ENCODE measurements around the gene C1QTNF6.

Gene C1QTNF6

GRCh38 chr22:37164505-37164887 is 23.6 kb downstream of the C1QTNF6 start (continued):
- no peak for TF ChIP-seq CREB5 (CRISPR knock-in tag; IDR thresholded peaks at IDR 0.05; ENCODE audit: low read depth)
- no peak for TF ChIP-seq ZNF8 (CRISPR knock-in tag; IDR thresholded peaks at IDR 0.05)
- TF ChIP-seq POU6F1 (CRISPR knock-in tag; IDR thresholded peaks at IDR 0.05; ENCODE audit: borderline replicate concordance, low read depth), result no peak
- no peak for TF ChIP-seq ZNF70 (CRISPR knock-in tag; IDR thresholded peaks at IDR 0.05)
- TF ChIP-seq TCF4 (CRISPR knock-in tag; IDR thresholded peaks at IDR 0.05; ENCODE audit: borderline replicate concordance), result no peak
- TF ChIP-seq ZFP3 (CRISPR knock-in tag; IDR thresholded peaks at IDR 0.05), result no peak
- no peak for TF ChIP-seq ZNF565 (CRISPR knock-in tag; conservative IDR thresholded peaks at IDR 0.05; ENCODE audit: low read depth)
- TF ChIP-seq TOX (CRISPR knock-in tag; IDR thresholded peaks at IDR 0.05; ENCODE audit: borderline replicate concordance), result no peak

GRCh38 chr22:37163575-37164504 is 24.2 kb downstream of the C1QTNF6 start:
- no peak for TF ChIP-seq ARNTL (CRISPR knock-in tag; IDR thresholded peaks at IDR 0.05; ENCODE audit: borderline replicate concordance, low read depth)
- TF ChIP-seq CSDC2 (CRISPR knock-in tag; IDR thresholded peaks at IDR 0.05), result no peak
- TF ChIP-seq ZC3H10 (CRISPR knock-in tag; IDR thresholded peaks at IDR 0.05), result no peak
- no peak for TF ChIP-seq PPARA (CRISPR knock-in tag; IDR thresholded peaks at IDR 0.05; ENCODE audit: borderline replicate concordance)
- no peak for TF ChIP-seq ZFP3 (CRISPR knock-in tag; IDR thresholded peaks at IDR 0.05)
- no peak for TF ChIP-seq ISL1 (CRISPR knock-in tag; IDR thresholded peaks at IDR 0.05)
- no peak for ATAC-seq

GRCh38 chr22:37163096-37163489 is 25.0 kb downstream of the C1QTNF6 start:
- TF ChIP-seq OSR1 (CRISPR knock-in tag; IDR thresholded peaks at IDR 0.05), result no peak
- TF ChIP-seq TOX (CRISPR knock-in tag; IDR thresholded peaks at IDR 0.05; ENCODE audit: borderline replicate concordance), result no peak
- TF ChIP-seq ARNTL (CRISPR knock-in tag; IDR thresholded peaks at IDR 0.05; ENCODE audit: borderline replicate concordance, low read depth), result no peak
- TF ChIP-seq ZNF8 (CRISPR knock-in tag; IDR thresholded peaks at IDR 0.05), result no peak
- no peak for TF ChIP-seq ZNF70 (CRISPR knock-in tag; IDR thresholded peaks at IDR 0.05)
- no peak for TF ChIP-seq CSRNP3 (CRISPR knock-in tag; IDR thresholded peaks at IDR 0.05)
- no peak for TF ChIP-seq PPARA (CRISPR knock-in tag; IDR thresholded peaks at IDR 0.05; ENCODE audit: borderline replicate concordance)
- TF ChIP-seq RARB (CRISPR knock-in tag; IDR thresholded peaks at IDR 0.05), result no peak
- ATAC-seq, result no peak

GRCh38 chr22:37162221-37163095 is 25.6 kb downstream of the C1QTNF6 start:
- no peak for ATAC-seq
- no peak for TF ChIP-seq ARNTL (CRISPR knock-in tag; IDR thresholded peaks at IDR 0.05; ENCODE audit: borderline replicate concordance, low read depth)
- no peak for TF ChIP-seq TCF4 (CRISPR knock-in tag; IDR thresholded peaks at IDR 0.05; ENCODE audit: borderline replicate concordance)
- no peak for TF ChIP-seq CREB5 (CRISPR knock-in tag; IDR thresholded peaks at IDR 0.05; ENCODE audit: low read depth)
- TF ChIP-seq CSDC2 (CRISPR knock-in tag; IDR thresholded peaks at IDR 0.05), result no peak
- no peak for TF ChIP-seq POU6F1 (CRISPR knock-in tag; IDR thresholded peaks at IDR 0.05; ENCODE audit: borderline replicate concordance, low read depth)
- TF ChIP-seq ZC3H10 (CRISPR knock-in tag; IDR thresholded peaks at IDR 0.05), result no peak
- no peak for TF ChIP-seq ISL1 (CRISPR knock-in tag; IDR thresholded peaks at IDR 0.05)
- TF ChIP-seq ZNF8 (CRISPR knock-in tag; IDR thresholded peaks at IDR 0.05), result no peak
- TF ChIP-seq PPARA (CRISPR knock-in tag; IDR thresholded peaks at IDR 0.05; ENCODE audit: borderline replicate concordance), result no peak
- no peak for TF ChIP-seq ZFP3 (CRISPR knock-in tag; IDR thresholded peaks at IDR 0.05)
- TF ChIP-seq PATZ1 (CRISPR knock-in tag; IDR thresholded peaks at IDR 0.05; ENCODE audit: borderline replicate concordance), result no peak
- TF ChIP-seq TSHZ2 (CRISPR knock-in tag; IDR thresholded peaks at IDR 0.05), result no peak
- TF ChIP-seq ZNF70 (CRISPR knock-in tag; IDR thresholded peaks at IDR 0.05), result no peak
- TF ChIP-seq TOX (CRISPR knock-in tag; IDR thresholded peaks at IDR 0.05; ENCODE audit: borderline replicate concordance), result no peak
